Measurements from ENCODE around the gene RENBP. TPM values are rescaled to one million over a fixed set of nuclear protein-coding genes. Genes with fewer than 3 reads are reported as not detected.

The RENBP gene
- total RNA-seq, 1 donor from 2014 or later, result 18.9 TPM

- no peak overlapping the region for H3K4me3 Mint-ChIP-seq (ENCODE audit: unreplicated experiment)
- no peak for TF ChIP-seq CTCF (IDR thresholded peaks at IDR 0.05)
- H3K4me1 Mint-ChIP-seq (ENCODE audit: unreplicated experiment), result peaks cover 7% of the 10 kb centered on the region
- no peaks in the 10 kb centered on the region for H3K9me3 Mint-ChIP-seq (ENCODE audit: unreplicated experiment)
- H3K27me3 Mint-ChIP-seq (ENCODE audit: unreplicated experiment), result no peaks in the 10 kb centered on the region
- no peak overlapping the region for H3K27ac Mint-ChIP-seq (ENCODE audit: unreplicated experiment)
- DNase-seq (ENCODE audit: extremely low spot score, unreplicated experiment), result no peak
- H3K36me3 Mint-ChIP-seq (ENCODE audit: unreplicated experiment), result peaks cover 41% of the 10 kb centered on the region
These were observed 9.6 kb upstream of the RENBP start for GRCh38 chrX:153953892-153954557.

GRCh38 chrX:153953342-153953830, 8.9 kb upstream of the RENBP start:
- TF ChIP-seq CTCF (IDR thresholded peaks at IDR 0.05), result peak; percentile 100
- Mint-ChIP-seq H3K4me1 (ENCODE audit: unreplicated experiment) (peaks cover 7% of the 10 kb centered on the region), H3K4me3 (ENCODE audit: unreplicated experiment) (no peak overlapping the region), H3K27me3 (ENCODE audit: unreplicated experiment) (no peaks in the 10 kb centered on the region), H3K36me3 (ENCODE audit: unreplicated experiment) (peaks cover 41% of the 10 kb centered on the region), H3K27ac (ENCODE audit: unreplicated experiment) (peak overlapping the region; percentile 62), H3K9me3 (ENCODE audit: unreplicated experiment) (no peaks in the 10 kb centered on the region)
- peak; percentile 95 for DNase-seq (ENCODE audit: extremely low spot score, unreplicated experiment)

GRCh38 chrX:153952373-153953026, 8.1 kb upstream of the RENBP start:
- TF ChIP-seq CTCF (IDR thresholded peaks at IDR 0.05), result no peak
- H3K27ac Mint-ChIP-seq (ENCODE audit: unreplicated experiment), result no peak overlapping the region
- no peaks in the 10 kb centered on the region for H3K27me3 Mint-ChIP-seq (ENCODE audit: unreplicated experiment)
- DNase-seq (ENCODE audit: extremely low spot score, unreplicated experiment), result no peak
- no peak overlapping the region for H3K4me3 Mint-ChIP-seq (ENCODE audit: unreplicated experiment)
- no peaks in the 10 kb centered on the region for H3K9me3 Mint-ChIP-seq (ENCODE audit: unreplicated experiment)
- H3K36me3 Mint-ChIP-seq (ENCODE audit: unreplicated experiment), result peaks cover 42% of the 10 kb centered on the region
- H3K4me1 Mint-ChIP-seq (ENCODE audit: unreplicated experiment), result peaks cover 10% of the 10 kb centered on the region

GRCh38 chrX:153951683-153952372, 7.4 kb upstream of the RENBP start:
- Mint-ChIP-seq H3K36me3 (ENCODE audit: unreplicated experiment) (peaks cover 42% of the 10 kb centered on the region), H3K27me3 (ENCODE audit: unreplicated experiment) (no peaks in the 10 kb centered on the region), H3K9me3 (ENCODE audit: unreplicated experiment) (no peaks in the 10 kb centered on the region), H3K4me3 (ENCODE audit: unreplicated experiment) (no peak overlapping the region), H3K27ac (ENCODE audit: unreplicated experiment) (no peak overlapping the region), H3K4me1 (ENCODE audit: unreplicated experiment) (peaks cover 13% of the 10 kb centered on the region)
- TF ChIP-seq CTCF (IDR thresholded peaks at IDR 0.05), result no peak
- DNase-seq (ENCODE audit: extremely low spot score, unreplicated experiment), result no peak

- Mint-ChIP-seq H3K4me3 (ENCODE audit: unreplicated experiment) (no peak overlapping the region), H3K27ac (ENCODE audit: unreplicated experiment) (no peak overlapping the region)
- TF ChIP-seq CTCF (IDR thresholded peaks at IDR 0.05), result no peak
These were observed 5.7 kb upstream of the RENBP start for GRCh38 chrX:153950127-153950526.

More at GRCh38 chrX:153950127-153950526, 5.7 kb upstream of the RENBP start:
- Mint-ChIP-seq H3K27me3 (ENCODE audit: unreplicated experiment) (no peaks in the 10 kb centered on the region), H3K36me3 (ENCODE audit: unreplicated experiment) (peaks cover 31% of the 10 kb centered on the region), H3K4me1 (ENCODE audit: unreplicated experiment) (peaks cover 13% of the 10 kb centered on the region), H3K9me3 (ENCODE audit: unreplicated experiment) (no peaks in the 10 kb centered on the region)
- DNase-seq (ENCODE audit: extremely low spot score, unreplicated experiment), result no peak

Measured in osteocyte (in vitro differentiated cells).